ENCODE data around the gene TBR1.

TBR1 gene

DNA sequence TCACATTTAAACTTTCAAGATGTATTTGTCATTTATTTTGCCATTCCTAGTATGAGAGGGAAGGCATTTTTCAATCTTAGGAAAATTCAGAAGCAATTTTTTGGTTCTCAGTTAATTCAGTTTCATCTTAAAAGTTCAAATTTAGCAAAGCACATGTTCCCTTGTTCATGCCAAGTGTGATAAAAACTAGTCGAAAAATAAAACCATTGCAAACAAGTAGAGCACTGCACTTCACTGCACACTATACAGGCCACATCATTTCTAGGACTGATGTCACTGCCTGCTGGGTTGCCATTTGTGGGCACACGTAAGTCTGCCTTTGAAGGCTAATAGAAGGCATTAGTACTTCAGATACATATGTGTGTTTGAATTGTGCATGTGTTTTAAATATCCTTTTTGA lies 14.3 kb downstream of the TBR1 start:
- no peak for DNase-seq

DNA sequence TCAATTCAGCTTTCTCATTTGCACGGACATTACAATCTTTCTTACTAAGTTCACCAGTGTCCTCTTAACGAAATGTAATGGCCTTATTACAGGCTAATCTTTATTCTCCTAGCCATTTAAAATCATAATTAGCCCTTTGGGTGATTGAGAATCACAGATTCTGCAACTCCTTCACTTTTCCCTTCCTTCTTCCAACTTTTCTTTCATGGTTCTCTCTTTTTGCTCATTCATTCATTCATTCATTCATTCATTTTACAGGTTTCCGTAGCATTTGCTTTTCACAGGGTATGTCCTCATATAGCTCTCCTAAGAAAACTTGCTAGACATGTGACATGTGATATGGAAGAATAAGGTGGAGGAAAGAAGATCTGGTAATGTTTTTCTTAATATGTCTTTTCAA lies 16.0 kb downstream of the TBR1 start:
- DNase-seq, result no peak

DNA sequence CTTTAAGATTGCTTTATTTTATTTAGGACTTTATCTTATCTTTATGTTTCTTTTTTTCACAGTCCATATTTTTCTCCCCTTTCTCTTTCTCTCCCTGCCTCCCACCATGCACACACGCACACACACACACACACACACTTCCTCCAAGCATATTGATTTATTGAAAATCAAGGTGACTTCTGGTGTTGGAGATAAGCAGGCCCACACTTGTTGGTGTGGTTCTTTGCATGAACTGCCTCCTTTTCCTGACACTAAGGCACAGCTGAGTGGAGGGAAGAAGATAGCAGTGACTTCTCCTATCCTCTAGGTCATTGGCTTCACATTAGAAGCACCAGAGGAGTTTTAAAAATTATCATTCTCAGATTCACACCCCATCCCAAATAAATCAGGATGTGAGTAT lies 18.0 kb downstream of the TBR1 start:
- DNase-seq, result no peak

DNA sequence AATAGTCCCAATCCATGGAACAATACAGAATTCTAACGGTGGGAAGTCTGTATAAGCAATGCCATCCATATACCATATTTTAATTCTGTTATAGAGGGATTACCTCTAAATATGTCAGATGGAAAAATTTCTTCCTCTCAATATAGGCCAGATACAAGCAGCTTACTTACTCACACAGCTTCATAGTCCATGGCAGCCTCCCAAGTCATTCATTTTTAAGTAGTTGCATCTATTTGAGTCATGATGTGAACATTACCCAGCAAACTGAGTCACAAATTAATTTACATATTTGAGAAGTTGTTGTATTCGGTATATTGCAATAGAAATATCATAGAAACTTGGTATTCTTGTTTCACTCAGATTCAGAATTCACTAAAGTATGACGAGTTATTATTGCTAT lies 20.3 kb downstream of the TBR1 start:
- no peak for DNase-seq

DNA sequence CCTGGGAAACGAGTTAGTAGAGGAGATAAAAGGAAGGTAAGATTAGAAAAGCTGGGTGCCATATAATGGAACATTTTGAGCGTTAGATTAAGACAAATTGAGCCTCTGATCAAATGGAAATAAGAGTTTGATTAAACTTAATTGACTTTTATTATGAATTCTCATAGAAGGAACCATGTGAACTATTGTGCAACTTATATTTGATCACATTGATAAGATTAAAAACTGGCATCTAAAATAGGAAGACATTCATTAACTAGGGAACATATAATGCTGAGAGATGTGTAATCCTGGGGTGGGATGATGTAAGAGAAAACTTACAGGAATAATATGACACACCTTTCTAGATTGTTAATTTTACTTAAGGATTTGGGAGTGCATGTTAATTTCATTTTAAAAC lies 22.5 kb downstream of the TBR1 start:
- DNase-seq, result no peak

DNA sequence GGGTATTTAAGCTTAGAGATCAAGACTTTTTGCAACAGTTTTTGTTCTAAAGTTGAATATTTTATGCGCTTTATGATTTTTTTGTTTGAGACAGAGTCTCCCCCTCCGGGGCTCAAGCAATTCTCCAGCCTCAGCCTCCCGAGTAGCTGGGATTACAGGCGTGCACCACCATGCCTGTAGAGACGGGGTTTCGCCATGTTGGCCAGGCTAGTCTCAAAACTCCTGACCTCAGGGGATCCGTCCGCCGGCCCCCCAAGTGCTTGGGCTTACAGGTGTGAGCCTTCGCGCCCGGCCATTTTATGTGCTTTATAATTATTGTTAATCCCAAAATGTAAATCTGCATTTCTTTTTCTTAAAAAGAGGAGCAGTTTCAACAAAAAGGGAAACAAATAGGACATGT lies 29.0 kb downstream of the TBR1 start:
- DNase-seq, result no peak

DNA sequence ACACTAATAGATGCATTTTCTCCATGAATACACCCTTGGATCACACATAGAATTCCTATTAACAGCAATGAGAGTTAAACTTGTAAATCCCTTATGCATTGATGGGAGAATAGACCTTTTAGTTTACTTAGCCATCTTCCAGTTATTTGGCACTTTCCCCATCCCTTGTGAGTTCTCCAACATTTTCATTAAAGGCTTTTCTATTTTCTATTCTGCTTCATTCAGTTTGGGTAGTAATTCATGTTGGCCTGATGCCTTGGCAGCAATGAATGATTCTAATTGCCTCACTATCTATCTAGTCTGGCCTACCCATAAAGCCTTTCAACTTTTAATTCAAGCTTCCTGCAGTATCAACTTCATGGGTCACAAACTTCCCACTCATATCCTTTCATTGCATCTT lies 32.3 kb downstream of the TBR1 start:
- DNase-seq, result no peak

DNA sequence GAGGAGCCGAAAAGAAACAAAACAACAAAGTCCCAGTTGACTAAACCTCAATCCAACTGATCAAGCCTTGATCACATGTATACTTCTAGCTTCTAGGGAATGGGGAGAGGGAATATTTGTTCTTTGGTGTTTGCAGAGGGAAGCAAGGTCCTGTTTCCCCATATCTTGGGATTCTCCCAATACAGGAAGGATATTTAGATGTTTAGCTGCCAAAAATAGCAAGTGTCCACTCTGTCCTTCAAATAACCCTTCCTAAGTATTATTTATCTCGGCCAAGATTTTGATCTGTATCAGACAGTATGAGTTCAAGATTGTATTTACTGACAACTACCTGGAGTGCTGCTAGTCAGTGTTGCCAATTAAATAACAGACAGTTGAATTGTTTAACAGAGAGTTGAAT lies 55.5 kb downstream of the TBR1 start:
- no peak for DNase-seq

DNA sequence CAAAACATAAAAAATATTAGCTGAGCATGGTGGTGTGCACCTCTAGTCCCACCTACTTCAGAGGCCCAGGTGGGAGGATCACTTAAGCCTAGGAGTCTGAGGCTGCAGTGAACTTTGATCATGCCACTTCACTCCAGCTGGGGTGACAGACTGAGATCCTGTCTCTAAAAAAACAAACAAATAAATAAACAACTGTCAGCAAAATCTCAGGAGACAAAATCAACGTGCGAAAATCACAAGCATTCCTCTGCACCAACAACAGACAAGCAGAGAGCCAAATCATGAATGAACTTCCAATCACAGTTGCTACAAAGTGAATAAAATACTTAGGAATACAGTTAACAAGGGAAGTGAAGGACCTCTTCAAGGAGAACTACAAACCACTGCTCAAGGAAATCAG lies 58.8 kb downstream of the TBR1 start:
- no peak for DNase-seq

Measured in effector CD4-positive, alpha-beta T cell (primary cell).